Esophagus muscularis mucosa (tissue), 4 donors: Measurements from ENCODE around the gene CYLC2.

Experiments used
- EP300 ChIP-seq: sonication (generic); formaldehyde crosslinking; IDR thresholded peaks from one replicate; pipeline ENCODE4 v1.6.1; 2017; ENCODE audit warnings: antibody characterized with exemption
- POLR2A ChIP-seq: fragments of 450-650 bp; IDR thresholded peaks from one replicate; pipeline ENCODE4 v1.6.1; 2017; ENCODE audit warnings: antibody characterized with exemption, moderate library complexity, mild to moderate bottlenecking, low read depth
- TF ChIP-seq, protein P1 (sequence below), 3 experiments: fragments of 200-600 bp in 2 of 3; fragments of 450-650 bp in 1 of 3; sonication (generic) in 2 of 3; IDR thresholded peaks; one replicate each; pipeline ENCODE4 v1.5.1; 2017 to 2019; ENCODE audit warnings: antibody characterized with exemption in 3 of 3, mild to moderate bottlenecking in 2 of 3, moderate library complexity in 1 of 3

DNA sequence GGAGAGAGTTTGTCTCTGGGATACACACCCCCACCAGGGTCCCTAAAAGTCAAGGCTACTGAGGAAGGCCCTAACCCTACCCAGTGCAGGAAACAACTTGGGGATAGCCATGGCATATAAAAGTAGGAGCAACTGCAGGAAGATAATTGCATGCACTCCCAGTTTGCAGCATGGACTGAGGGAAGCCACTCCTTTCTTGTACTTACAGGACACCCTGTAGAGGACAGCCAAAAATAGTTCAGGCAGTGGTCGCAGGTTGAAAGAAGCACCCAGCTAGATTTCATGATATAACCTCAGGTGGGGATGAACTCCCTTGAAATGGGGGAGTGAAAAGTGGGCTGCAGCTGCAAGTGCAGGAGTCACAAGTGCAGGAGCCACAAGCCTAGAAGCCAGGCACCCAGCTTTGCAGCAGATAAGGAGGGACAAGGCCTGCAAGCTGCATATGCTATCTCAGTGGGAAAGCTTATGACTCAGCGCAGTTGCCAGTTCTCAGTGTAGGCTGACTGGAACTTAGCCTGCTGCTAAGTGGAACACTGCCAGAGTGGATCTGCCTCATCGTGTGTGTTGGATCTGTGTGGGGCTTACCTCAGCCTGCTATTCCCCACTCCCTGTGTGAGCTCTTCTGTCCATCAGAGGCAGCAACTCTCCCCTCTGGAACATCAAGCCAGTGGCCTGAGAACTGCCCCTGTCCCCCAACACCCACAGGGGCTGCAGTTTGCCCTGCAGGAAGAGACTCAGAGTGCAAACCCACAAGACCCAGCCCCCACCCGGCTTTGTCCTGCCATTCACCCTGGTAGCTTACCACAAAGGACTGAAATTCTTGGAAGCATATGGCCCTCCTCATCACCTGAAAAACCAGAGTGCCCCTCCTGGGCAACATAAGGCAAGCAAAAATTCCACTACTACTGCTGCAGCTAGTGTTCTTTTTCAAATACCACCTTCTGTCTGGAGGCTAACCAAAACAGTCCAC lies 42.7 kb downstream of the CYLC2 start:
- TF ChIP-seq, protein P1, sequence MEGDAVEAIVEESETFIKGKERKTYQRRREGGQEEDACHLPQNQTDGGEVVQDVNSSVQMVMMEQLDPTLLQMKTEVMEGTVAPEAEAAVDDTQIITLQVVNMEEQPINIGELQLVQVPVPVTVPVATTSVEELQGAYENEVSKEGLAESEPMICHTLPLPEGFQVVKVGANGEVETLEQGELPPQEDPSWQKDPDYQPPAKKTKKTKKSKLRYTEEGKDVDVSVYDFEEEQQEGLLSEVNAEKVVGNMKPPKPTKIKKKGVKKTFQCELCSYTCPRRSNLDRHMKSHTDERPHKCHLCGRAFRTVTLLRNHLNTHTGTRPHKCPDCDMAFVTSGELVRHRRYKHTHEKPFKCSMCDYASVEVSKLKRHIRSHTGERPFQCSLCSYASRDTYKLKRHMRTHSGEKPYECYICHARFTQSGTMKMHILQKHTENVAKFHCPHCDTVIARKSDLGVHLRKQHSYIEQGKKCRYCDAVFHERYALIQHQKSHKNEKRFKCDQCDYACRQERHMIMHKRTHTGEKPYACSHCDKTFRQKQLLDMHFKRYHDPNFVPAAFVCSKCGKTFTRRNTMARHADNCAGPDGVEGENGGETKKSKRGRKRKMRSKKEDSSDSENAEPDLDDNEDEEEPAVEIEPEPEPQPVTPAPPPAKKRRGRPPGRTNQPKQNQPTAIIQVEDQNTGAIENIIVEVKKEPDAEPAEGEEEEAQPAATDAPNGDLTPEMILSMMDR (IDR thresholded peaks at IDR 0.05), result no peak
- no peak for TF ChIP-seq POLR2A
- TF ChIP-seq EP300, result no peak
